ENCODE measurements around the gene SHLD2. TPM values are rescaled to one million over a fixed set of nuclear protein-coding genes. Genes with fewer than 3 reads are reported as not detected.
A peak's percentile ranks its signal among the peaks of the same experiment; 100 is the strongest.

The SHLD2 gene
- total and polyA plus RNA-seq, 10 of the 15 experiments (the other 5 are each of a cell fraction or from before 2014, with no cell fraction given), result 24.5 to 45.3 (median 30.1) TPM

DNA sequence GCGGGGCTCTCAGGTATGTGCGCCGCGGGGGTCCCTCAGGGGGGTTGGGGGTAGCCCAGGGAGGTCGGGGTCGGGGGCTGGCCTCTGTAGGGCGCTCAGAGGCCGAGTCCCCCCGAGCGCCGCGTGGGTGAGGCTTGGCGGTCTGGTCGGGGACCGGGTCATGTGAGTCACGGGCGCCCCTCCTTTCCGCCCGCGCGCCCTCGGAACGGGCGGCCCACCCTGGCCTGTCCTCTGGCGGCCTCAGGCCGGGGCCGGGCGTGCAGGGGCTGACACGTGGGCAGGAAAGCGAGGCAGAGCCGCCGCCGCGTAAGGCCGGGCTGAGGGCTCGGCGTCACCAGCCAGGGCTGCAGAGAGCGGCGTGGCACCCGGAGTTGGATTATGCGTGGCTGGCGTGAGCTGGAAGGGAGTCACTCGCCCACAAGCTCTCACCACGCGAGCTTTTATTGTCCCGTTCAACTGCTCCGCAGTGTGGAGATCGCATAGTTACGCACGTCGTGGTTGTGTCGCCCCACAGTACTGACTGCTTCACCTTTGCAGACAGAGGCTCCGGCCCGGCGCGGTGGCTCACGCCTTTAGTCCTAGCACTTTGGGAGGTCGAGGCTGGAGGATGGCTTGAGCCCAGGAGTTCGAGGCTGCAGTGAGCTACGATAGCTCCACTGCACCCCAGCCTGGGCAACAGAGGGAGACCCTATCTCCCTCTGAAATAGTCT, 385 bp downstream of the SHLD2 start (continued):
- TF ChIP-seq SREBF1 (IDR thresholded peaks at IDR 0.05; ENCODE audit: low read length) (0 out of 2 replicates have a peak, but pooled peaks have one; percentile 33), NR2F1 (conservative IDR thresholded peaks at IDR 0.05) (peak; percentile 81; the same call in 1 of the 2 replicates), CHD4 (IDR thresholded peaks at IDR 0.05) (no peak), TBL1XR1 (IDR thresholded peaks at IDR 0.05; ENCODE audit: low read depth, low read length) (no peak), ZNF24 (IDR thresholded peaks at IDR 0.05) (no peak), LARP7 (IDR thresholded peaks at IDR 0.05) (peak; percentile 97), RCOR1 (conservative IDR thresholded peaks at IDR 0.05; ENCODE audit: low read depth, low read length) (no peak), HDGF (IDR thresholded peaks at IDR 0.05) (no peak), BRCA1 (IDR thresholded peaks at IDR 0.05; ENCODE audit: low read depth, low read length) (0 out of 2 replicates have a peak, but pooled peaks have one; percentile 36), RAD21 (IDR thresholded peaks at IDR 0.05; ENCODE audit: insufficient read depth, low read depth, low read length) (no peak), BMI1 (IDR thresholded peaks at IDR 0.05; ENCODE audit: borderline replicate concordance) (no peak), RAD51 (IDR thresholded peaks at IDR 0.05) (peak; percentile 49; the same call in 1 of the 2 replicates), ZNF217 (IDR thresholded peaks at IDR 0.05) (no peak), NFXL1 (IDR thresholded peaks at IDR 0.05; ENCODE audit: borderline replicate concordance) (no peak), SUPT20H (IDR thresholded peaks at IDR 0.05; ENCODE audit: borderline replicate concordance, control insufficient read depth, low read depth, low read length) (no peak), HDAC6 (IDR thresholded peaks at IDR 0.05; ENCODE audit: unreplicated experiment) (no peak), MTA3 (IDR thresholded peaks at IDR 0.05; ENCODE audit: borderline replicate concordance, low read length) (no peak), IKZF2 (IDR thresholded peaks at IDR 0.05) (0 out of 4 replicates have a peak, but pooled peaks of 1 of the 2 experiments have one; percentile 29), JUND (IDR thresholded peaks at IDR 0.05; ENCODE audit: low read depth, low read length) (0 out of 2 replicates have a peak, but pooled peaks have one; percentile 7)
- TF ChIP-seq, protein P1, sequence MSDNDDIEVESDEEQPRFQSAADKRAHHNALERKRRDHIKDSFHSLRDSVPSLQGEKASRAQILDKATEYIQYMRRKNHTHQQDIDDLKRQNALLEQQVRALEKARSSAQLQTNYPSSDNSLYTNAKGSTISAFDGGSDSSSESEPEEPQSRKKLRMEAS (IDR thresholded peaks at IDR 0.05; ENCODE audit: low read depth, low read length), result peak; percentile 93
- TF ChIP-seq, protein P2, sequence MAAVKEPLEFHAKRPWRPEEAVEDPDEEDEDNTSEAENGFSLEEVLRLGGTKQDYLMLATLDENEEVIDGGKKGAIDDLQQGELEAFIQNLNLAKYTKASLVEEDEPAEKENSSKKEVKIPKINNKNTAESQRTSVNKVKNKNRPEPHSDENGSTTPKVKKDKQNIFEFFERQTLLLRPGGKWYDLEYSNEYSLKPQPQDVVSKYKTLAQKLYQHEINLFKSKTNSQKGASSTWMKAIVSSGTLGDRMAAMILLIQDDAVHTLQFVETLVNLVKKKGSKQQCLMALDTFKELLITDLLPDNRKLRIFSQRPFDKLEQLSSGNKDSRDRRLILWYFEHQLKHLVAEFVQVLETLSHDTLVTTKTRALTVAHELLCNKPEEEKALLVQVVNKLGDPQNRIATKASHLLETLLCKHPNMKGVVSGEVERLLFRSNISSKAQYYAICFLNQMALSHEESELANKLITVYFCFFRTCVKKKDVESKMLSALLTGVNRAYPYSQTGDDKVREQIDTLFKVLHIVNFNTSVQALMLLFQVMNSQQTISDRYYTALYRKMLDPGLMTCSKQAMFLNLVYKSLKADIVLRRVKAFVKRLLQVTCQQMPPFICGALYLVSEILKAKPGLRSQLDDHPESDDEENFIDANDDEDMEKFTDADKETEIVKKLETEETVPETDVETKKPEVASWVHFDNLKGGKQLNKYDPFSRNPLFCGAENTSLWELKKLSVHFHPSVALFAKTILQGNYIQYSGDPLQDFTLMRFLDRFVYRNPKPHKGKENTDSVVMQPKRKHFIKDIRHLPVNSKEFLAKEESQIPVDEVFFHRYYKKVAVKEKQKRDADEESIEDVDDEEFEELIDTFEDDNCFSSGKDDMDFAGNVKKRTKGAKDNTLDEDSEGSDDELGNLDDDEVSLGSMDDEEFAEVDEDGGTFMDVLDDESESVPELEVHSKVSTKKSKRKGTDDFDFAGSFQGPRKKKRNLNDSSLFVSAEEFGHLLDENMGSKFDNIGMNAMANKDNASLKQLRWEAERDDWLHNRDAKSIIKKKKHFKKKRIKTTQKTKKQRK (IDR thresholded peaks at IDR 0.05; ENCODE audit: low read depth, low read length), result no peak
- TF ChIP-seq, protein P3, sequence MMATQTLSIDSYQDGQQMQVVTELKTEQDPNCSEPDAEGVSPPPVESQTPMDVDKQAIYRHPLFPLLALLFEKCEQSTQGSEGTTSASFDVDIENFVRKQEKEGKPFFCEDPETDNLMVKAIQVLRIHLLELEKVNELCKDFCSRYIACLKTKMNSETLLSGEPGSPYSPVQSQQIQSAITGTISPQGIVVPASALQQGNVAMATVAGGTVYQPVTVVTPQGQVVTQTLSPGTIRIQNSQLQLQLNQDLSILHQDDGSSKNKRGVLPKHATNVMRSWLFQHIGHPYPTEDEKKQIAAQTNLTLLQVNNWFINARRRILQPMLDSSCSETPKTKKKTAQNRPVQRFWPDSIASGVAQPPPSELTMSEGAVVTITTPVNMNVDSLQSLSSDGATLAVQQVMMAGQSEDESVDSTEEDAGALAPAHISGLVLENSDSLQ (IDR thresholded peaks at IDR 0.05), result peak; percentile 17; the same call in 1 of the 2 replicates
- TF ChIP-seq, protein P4, sequence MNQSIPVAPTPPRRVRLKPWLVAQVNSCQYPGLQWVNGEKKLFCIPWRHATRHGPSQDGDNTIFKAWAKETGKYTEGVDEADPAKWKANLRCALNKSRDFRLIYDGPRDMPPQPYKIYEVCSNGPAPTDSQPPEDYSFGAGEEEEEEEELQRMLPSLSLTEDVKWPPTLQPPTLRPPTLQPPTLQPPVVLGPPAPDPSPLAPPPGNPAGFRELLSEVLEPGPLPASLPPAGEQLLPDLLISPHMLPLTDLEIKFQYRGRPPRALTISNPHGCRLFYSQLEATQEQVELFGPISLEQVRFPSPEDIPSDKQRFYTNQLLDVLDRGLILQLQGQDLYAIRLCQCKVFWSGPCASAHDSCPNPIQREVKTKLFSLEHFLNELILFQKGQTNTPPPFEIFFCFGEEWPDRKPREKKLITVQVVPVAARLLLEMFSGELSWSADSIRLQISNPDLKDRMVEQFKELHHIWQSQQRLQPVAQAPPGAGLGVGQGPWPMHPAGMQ (IDR thresholded peaks at IDR 0.05; ENCODE audit: borderline replicate concordance), result no peak
- TF ChIP-seq, protein P5, sequence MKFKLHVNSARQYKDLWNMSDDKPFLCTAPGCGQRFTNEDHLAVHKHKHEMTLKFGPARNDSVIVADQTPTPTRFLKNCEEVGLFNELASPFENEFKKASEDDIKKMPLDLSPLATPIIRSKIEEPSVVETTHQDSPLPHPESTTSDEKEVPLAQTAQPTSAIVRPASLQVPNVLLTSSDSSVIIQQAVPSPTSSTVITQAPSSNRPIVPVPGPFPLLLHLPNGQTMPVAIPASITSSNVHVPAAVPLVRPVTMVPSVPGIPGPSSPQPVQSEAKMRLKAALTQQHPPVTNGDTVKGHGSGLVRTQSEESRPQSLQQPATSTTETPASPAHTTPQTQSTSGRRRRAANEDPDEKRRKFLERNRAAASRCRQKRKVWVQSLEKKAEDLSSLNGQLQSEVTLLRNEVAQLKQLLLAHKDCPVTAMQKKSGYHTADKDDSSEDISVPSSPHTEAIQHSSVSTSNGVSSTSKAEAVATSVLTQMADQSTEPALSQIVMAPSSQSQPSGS (IDR thresholded peaks at IDR 0.05; ENCODE audit: low read length), result no peak

All from GM12878 (cell line).